ENCODE measurements around the gene PKP4.

PKP4 gene

GRCh38 chr2:158647436-158648231, 190.9 kb downstream of the PKP4 start:
- DNase-seq (ENCODE audit: low read depth): no peak

- no peak for DNase-seq (ENCODE audit: low read depth)
These were observed 193.1 kb downstream of the PKP4 start for GRCh38 chr2:158649846-158650245.

GRCh38 chr2:158650646-158651357, 194.1 kb downstream of the PKP4 start:
- DNase-seq (ENCODE audit: low read depth): no peak

GRCh38 chr2:158651358-158652057, 194.8 kb downstream of the PKP4 start:
- no peak for DNase-seq (ENCODE audit: low read depth)

DNA sequence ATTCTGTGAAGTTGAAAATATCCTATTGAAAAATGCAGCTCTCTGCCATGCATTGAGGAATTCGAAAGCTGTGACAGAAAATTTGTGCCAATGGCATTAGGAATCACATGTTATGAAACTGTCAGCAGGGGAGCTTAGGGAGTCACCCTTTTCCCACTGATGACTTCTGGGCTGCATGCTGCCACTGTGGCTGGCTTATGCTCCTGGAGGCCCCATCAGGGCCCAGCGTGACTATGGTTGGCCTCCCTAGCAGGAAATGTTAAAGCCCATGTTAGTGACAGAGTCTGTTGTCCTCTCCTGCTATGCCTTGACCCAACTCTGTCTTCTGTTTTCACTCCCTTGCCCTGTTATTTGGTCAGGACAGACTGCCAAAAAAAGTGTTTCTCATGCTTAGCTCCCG, 198.9 kb downstream of the PKP4 start:
- DNase-seq (ENCODE audit: low read depth): no peak

- no peak for DNase-seq (ENCODE audit: low read depth)
These were observed 199.9 kb downstream of the PKP4 start for GRCh38 chr2:158656492-158657229.

GRCh38 chr2:158658396-158658795, 201.6 kb downstream of the PKP4 start:
- no peak for DNase-seq (ENCODE audit: low read depth)

DNA sequence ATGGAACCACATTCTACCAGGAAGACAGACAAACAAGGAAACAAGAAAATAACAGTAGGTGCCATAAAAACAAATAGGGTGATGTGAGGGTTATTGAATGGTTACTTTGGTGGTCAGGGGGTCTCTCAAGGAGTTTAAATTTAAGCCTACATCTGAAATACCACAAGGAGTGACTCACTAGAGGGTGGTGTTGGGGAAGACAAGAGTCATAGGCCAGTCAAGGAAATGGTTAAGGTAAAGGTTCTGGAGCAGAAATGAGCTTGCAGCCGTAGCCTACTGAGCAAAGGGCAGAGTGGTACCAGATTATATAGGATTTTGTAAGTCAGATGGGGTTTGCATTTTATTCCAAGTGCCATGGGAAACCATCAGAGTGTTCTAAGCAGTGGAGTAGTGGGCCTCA, 202.7 kb downstream of the PKP4 start:
- DNase-seq (ENCODE audit: low read depth): no peak

- no peak for DNase-seq (ENCODE audit: low read depth)
These were observed 204.5 kb downstream of the PKP4 start for GRCh38 chr2:158661231-158661630.

DNA sequence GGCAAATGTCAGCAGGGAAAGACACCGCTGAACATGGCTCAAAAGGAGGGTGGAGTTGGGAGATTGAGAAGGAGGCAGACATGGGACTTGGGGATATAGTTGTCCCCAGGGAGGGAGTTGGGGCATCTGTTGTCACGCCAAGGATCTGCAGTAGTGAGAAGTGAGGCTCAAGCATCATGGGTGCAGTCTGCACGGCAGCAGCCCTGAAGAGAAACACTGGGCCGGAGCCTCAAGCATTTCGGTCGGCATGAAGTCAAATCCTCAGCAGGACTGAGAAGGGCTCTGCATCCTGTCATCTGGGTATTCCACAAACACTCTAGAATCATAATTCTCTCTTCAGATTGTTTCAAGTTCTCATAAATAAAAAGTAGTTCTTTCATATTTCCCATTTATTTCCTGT, 205.7 kb downstream of the PKP4 start:
- DNase-seq (ENCODE audit: low read depth): no peak

DNA sequence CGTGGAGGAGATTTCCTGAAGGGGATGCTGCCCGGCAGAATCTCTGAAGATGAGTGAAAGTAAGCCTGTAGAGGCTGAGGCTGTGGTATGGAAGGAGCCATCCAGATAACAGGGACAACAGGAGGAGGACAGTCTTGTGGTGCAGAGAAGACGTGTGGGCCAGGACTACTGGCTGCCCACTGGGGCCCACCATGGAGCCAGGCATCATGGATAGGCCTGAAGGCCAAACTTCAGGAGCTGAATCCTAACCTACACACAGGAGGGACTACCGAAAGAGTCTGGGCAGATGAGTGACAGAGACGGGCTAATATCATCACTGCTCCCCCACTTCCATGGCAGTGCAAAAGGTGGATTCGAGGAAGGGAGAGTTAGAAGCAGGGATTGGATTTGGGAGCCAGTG, 207.0 kb downstream of the PKP4 start:
- no peak for DNase-seq (ENCODE audit: low read depth)

- DNase-seq (ENCODE audit: low read depth): no peak
These were observed 208.2 kb downstream of the PKP4 start for GRCh38 chr2:158664987-158665386.

DNA sequence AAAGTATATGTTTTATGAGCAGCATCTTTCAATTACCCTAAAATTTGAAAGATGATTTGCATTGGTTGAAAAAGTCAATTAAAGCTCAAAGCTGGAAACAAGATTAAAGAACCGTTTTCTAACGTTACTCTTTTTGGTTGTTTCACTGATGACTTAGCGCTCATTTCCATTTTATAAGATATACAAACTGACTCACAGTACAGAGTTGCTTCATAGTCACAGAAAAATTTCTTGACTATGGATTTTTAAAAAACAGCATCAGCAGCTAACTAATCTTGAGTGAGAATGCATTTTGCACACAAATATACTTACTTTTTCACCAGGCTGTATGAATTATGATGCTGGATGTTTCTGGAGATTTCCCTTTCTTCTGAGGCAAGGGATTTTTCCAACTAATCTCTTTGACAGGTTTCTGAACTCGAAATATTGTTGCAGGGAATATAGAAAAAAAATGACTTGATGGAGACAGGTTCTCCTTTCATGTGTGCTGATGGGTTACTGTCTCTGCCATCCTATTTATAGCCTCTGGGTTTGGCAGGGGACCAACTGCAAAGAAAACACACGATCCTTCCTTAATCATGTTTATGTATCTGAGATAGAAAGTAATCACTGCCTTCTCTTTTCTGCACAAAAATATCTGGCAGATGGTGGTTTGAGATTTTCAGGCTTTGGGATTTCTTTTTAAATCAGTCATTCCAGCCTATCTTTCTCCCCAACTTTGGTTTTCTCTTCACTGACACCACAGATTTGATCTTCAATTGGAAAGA, 209.0 kb downstream of the PKP4 start:
- DNase-seq (ENCODE audit: low read depth): no peak

- no peak for DNase-seq (ENCODE audit: low read depth)
These were observed 210.2 kb downstream of the PKP4 start for GRCh38 chr2:158666969-158667368.

DNA sequence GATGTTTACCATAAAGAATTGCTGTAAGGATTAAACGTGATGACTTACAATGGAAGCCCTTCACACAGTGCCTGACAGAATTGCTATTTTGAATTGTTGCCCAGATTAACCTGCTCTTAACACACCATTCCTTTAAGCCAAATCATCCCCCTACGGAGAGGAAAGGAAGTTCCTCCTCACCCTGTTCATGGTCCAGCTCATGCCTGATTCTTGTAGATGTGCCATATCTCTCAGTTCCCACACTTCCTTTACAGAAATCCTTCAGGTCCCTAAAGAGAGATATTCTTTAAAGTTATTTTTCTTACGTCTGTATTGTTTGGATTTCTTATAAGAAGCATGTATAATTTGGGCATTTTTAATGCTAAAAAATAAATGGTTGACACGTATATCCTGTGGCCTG, 210.8 kb downstream of the PKP4 start:
- no peak for DNase-seq (ENCODE audit: low read depth)

- no peak for DNase-seq (ENCODE audit: low read depth)
These were observed 211.4 kb downstream of the PKP4 start for GRCh38 chr2:158668001-158668765.

- no peak for DNase-seq (ENCODE audit: low read depth)
These were observed 213.5 kb downstream of the PKP4 start for GRCh38 chr2:158670292-158670691.

GRCh38 chr2:158671360-158672245, 214.9 kb downstream of the PKP4 start:
- DNase-seq (ENCODE audit: low read depth): no peak

GRCh38 chr2:158676295-158676694, 219.5 kb downstream of the PKP4 start:
- DNase-seq (ENCODE audit: low read depth): no peak

GRCh38 chr2:158676696-158677095, 219.9 kb downstream of the PKP4 start:
- no peak for DNase-seq (ENCODE audit: low read depth)

Measured in stimulated activated CD8-positive, alpha-beta memory T cell treated with anti-CD3 and anti-CD28 coated beads, Interleukin-15, amount 100 ng/mL, for 24 hours (primary cell).